ENCODE results near the gene PARD6G.

The PARD6G gene

DNA sequence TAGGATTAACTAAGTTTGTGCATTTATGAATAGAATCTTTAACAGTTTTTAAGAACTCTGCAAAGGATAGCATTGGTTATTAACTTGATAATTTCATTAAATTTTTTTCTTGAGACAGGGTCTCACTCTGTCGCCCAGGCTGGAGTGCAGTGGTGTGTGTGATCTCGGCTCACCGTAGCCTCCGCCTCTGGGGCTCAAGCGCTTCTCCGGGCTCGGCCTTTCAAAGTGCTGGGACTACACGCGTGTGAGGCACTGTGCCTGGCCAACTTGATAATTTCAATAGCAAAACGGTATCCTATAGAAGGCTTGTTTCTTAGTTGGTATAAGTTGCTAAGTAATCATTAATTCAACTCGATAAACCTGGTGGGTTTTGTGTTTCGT is 100.3 kb downstream of the PARD6G start:
- no peak for DNase-seq (ENCODE audit: low spot score)

DNA sequence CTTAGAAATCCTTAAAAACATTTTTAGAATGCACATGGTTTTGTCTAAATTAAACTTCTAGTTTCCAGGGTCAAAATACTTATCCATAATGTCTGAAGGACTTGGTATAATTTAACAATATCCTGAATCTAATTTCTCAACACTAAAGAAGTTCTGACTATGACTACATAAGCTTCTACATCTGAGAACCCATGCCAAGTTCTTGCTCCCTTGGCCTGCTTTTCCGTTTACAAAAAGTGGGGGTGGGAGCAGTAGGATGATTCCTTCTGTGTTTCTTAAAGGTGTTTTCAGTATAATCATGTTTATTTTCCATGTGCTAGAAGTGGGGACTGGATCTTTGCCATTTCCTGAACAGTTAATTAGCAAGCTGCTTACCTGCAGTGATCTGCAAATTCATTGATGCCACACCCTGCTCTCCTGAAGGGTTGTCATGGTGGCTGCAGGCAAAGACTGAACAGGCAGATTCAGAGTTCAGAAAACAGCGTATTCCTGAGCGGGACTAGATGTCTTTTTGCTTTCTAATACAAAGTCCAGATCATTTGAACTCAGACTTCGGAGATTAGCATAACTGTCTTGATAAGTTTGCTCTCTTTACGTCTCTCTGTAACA is 102.0 kb downstream of the PARD6G start:
- no peak for DNase-seq (ENCODE audit: low spot score)

DNA sequence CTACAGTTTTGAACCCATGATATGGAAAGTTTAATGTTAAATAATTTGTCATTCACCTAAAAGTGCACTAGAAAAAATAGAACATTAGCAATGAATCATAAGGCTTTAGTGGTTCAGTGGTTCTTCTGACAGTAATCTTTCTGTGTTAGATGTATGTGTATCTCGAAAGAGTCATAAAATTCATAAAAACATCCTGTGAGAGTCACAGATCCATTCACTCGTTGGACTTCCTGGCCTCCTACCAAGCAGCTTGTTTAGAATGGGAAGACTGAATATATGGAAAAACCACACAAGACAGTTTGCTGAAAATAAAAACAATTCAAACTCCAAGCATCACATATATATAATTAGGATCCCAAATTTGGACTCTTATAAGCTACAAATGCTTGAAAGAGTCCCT is 103.4 kb downstream of the PARD6G start:
- no peak for DNase-seq (ENCODE audit: low spot score)

DNA sequence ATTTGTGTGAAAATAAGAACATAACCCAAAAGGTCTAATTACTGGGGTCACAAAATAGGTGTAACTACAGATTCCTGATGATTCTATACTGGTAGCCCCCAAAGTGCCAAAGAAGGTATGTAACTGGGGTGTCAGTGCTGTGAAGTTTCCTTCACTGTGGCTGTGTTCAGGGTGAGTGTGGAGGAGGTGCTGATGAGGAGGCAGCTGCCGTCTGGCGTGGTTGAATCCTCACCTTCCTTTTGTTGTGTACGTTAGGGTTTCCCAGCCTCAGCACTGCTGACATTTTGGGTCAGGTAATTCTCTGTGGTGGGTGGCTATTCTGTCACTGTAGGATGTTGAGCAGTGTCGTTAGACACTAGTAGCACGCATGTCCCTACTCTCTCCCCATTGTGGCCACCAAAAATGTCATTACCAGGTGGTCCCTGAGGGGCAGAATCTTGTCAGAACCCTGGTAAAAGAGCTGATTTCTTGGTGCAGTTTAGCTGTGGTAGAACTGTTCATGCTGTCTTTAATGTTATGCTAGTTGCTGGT is 106.8 kb downstream of the PARD6G start:
- DNase-seq (ENCODE audit: low spot score): no peak

DNA sequence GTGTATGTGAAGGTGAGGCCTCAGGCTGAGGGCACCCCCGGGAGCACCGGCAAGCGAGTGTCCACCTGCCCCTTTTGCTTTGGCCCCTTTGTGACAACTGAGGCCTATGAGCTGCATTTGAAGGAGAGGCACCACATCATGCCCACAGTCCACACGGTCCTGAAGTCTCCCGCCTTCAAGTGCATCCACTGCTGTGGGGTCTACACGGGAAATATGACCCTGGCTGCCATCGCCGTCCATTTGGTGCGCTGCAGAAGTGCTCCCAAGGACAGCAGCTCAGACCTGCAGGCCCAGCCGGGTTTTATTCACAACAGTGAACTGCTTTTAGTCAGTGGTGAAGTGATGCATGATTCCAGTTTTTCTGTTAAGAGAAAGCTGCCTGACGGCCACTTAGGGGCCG is 109.3 kb downstream of the PARD6G start:
- no peak for DNase-seq (ENCODE audit: low spot score)

DNA sequence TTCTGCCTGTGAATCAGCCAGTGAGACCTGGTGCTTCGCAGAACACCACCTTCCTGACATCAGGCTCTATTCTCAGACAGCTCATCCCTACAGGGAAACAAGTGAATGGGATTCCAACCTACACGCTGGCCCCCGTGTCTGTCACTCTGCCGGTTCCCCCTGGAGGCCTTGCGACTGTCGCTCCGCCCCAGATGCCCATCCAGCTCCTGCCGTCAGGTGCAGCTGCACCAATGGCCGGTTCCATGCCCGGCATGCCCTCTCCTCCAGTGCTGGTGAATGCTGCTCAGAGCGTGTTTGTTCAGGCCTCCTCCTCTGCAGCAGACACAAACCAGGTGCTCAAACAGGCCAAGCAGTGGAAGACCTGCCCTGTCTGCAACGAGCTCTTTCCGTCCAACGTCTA is 110.2 kb downstream of the PARD6G start:
- no peak for DNase-seq (ENCODE audit: low spot score)

DNA sequence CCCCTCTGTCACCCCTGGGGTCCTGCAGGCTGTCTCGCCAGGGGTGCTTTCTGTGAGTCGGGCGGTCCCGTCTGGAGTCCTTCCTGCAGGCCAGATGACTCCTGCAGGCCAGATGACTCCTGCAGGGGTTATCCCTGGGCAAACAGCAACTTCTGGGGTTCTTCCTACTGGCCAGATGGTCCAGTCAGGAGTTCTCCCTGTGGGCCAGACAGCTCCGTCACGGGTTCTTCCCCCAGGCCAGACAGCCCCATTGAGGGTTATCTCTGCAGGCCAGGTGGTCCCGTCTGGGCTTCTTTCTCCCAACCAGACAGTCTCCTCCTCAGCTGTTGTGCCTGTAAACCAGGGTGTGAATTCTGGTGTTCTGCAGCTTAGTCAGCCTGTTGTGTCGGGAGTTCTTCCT is 110.6 kb downstream of the PARD6G start:
- DNase-seq (ENCODE audit: low spot score): no peak

DNA sequence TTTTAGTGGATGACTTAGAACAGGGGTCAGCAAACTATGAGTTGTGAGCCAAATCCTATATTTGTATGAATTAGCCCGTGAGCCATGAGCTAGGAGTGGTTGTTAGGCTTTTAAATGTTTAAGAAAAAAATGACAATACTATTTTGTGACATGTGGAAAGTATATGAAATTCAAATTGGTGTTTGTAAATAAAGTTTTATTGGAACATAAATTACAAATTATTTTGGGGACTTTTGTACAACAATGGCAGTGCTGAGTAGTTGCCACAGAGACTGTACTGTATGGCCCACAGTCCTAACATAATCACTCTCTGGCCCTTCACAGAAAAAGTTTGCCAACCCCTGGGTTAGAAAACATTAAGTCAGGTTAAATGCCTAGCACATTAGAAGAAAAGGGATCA is 112.2 kb downstream of the PARD6G start:
- DNase-seq (ENCODE audit: low spot score): no peak

DNA sequence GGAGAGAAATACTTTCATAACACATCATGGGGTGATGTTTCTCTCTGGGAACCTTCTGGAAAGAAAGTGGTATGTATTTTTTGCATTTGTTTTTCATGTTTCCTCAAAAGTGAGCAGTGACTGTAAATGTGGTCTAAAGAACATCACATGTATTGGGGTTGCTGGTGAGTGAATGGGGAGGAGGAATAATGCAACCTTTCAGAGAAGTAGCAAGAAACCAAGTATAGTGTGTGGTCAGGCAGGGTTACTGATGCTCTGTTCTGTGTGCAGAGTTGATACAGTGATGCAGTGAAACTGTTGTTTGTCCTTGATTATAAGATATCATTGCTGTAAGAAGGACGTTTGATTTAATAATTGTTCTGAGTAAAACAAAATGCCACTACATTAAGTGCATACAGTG is 114.2 kb downstream of the PARD6G start:
- DNase-seq (ENCODE audit: low spot score): no peak

DNA sequence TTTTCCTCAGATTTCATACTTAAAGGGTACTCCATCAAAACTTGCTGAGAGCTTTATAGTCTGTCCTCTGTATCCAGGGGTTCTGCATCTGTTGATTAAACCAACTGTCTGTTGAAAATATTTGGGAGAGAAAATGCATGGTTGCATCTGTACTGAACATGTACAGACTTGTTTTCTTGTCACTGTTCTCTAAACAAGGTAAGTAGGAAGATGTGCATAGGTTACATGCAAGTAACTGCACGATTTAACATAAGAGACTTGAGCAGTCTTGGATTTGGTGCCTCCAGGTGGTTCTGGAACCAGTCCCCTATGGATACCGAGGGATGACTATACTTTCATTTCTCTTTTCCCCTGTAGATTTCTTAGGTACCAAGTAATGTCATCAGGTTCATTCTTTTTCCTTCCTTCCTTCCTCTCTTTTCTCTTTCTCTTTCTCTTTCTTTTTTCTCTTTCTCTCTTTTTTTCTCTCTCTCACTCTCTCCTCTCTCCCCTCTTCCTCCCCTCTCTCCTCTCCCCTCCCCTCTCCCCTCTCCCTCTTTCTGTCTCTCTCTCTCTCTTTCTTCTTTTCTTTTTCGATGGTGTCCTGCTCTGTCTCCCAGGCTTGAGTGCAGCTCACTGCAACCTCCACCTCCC is 115.0 kb downstream of the PARD6G start:
- DNase-seq (ENCODE audit: low spot score): no peak

DNA sequence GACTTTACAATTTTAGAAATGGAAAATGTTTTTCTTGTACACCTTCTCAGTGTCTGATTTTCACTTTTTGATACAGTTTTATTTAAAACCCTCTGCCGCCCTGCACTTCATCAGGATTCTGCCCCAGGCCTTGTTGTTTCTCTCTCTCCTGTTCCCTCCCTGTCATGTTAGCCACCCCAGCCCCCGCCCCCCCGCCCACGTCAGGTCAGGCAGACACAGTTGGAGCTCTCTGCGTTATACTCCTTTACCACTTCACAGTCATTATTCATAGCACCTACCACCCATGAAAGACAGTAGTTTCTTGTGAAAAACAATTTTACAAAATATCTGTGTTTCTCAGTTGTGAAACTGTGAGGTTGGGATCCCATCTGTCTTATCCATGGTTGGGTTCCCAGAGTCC is 116.8 kb downstream of the PARD6G start:
- DNase-seq (ENCODE audit: low spot score): no peak

DNA sequence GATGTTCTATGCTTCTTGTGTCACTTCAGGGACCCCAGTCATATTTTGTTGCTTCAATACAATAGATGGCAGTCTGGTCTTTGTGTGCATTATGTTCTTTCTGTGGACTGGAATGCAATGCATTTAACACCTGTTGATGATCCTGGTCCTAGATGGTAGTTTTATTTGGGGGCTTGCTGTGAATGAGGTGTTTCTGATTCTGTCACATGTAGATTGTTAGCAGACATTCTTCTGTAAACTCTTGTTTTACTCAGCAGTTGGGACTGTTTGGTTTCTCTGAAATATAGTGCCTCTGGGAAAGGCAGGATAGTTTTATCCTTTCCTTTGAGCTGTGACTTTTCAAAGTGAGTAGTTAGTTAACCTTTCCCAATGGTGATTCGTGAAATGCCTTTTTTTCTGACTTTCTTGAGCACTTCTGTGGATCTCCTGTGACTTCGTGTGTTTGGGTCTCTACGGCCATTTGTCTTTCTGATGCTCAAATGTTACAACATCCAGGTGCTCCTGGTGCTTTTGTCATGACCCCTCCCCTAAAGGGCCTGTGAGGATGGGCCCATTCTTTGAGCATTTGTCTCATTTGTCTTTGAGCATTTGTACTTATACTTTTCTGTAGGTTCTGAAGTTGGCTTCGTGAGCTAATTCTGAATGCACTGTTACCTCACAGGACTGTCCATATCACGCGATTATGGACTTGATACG is 117.5 kb downstream of the PARD6G start:
- no peak for DNase-seq (ENCODE audit: low spot score)

DNA sequence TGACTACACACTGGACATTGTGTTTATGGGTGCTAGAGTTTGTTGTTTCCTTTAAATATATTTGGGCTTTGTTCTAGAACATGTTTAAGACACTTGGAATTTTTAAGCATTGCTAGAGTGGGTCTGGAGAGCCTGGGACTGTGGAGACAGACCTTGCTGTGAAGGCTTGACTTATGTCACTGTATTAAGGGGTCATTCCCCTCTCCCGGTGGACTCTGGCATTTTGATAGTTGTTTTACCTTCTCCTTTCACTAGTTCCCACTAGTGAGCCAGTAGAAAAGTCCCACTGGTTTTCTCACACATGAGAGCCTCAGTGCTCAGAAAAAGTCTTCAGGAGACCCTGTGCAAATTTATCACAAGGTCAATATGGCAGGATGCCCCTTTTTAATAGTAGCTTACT is 119.7 kb downstream of the PARD6G start:
- no peak for DNase-seq (ENCODE audit: low spot score)

DNA sequence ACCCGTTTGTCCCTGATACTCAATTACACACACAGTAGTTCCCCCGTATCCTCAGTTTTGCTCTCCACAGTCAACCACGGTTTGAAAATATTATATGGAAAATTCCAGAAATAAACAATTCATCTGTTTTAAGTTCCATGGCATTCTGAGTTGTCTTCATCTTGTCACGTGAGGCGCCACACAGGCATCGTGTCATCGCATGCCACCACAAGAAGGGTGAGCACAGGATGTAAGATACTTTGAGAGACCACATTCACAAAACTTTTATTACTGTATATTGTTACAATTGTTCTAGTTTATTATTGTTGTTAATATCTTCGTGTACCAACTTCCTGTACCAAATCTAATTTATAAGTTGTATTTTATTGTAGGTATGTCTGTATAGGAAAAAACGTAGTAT is 120.5 kb downstream of the PARD6G start:
- no peak for DNase-seq (ENCODE audit: low spot score)

DNA sequence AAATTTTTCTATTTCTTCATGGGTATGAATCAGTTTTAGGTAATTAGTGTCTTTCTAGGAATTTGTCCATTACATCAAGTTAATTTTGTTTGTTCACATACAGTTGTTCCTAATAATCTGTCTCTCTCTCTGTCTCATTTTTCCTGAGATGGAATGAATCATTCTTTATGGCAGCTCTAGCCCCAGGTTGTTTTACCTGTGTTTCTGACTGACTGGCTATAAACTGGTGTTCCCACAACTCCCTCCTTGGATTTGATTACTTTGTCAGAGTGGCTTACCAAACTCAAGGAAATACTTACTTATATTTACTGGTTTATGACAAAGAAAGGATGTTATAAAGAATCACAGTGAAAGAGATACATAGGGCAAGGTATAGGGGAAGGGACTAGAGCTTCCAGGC is 123.2 kb downstream of the PARD6G start:
- DNase-seq (ENCODE audit: low spot score): no peak

DNA sequence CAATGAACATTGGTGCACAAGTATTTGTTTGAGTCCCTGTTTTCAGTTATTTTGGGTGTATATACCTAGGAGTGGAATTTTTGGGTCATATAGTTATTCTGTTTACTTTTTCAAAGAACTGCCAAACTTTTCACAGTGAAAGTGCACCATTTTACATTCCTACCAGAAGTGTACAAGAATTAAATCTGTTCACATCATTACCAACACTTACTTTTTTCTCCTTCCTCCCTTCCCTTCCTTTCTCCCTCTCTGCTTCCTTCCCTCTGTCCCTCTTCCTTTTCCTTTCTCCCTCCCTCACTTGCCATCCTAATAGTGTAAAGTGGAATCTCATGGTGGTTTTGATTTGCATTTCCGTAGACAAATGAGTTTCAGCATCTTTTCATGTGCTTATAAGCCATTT is 126.4 kb downstream of the PARD6G start:
- no peak for DNase-seq (ENCODE audit: low spot score)

DNA sequence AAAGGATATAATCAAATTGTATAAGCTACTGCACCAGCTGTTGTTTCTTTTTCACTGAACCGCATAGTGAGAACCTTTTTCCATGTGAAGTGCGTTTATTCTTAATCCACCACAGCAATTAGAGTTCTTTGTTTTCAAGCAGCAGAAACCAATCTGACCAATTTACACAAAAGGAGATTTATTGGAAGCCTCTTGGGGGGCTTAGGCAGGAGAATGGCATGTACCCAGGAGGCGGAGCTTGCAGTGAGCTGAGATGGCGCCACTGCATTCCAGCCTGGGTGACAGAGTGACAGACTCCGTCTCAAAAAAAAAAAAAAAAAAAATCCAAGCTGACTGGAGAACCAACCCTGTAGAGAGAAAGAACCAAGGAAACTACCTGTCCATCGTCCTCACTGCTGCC is 128.2 kb downstream of the PARD6G start:
- DNase-seq (ENCODE audit: low spot score): no peak

DNA sequence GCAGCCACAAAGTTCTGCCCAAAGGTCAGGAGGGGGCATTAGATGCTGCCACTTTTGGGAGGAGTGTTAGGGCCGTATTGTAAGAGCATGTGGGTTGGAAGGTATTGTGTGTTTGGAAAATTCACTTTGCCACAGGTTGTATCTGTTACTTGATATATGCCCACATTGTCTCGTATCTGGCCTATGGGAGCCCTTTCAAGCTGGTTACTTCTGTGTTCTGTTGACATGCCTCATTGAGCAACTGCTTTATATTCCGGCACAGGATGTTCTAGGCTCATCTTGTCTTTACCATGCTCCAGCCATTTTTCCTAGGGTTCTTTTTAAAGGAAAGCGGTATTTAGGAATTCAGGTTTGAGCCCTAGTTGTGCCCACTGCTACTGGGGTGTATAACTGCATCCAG is 132.3 kb downstream of the PARD6G start:
- DNase-seq (ENCODE audit: low spot score): no peak

DNA sequence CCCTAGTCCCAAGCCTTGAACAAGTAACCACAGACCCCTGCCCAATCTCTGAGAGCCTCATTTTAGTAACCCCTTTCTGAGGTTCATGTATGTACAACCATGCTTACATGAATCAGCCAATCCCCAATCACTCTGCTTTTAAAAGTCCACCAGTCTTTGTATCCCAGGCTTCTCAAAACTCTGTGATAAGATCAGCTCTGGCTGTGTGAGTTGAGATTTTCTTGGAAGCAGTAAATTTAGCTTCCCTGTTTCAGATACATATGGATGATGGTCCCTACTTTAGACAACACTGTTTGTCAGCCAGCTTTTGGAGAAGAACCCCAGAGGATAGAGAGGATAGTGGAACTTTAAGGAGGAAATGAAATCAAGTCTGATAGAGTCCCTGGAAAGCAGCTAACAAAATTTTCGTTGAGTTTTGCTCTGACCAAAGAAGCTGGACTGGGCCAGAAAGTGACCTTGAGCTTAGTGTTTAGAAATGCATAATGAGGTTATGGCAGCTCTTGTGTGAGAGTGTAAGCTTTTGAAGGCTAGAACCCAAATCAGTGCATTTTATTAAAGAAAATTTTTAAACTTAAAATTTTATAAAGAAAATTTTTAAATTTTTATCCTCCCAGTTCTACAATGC is 134.6 kb downstream of the PARD6G start:
- no peak for DNase-seq (ENCODE audit: low spot score)

DNA sequence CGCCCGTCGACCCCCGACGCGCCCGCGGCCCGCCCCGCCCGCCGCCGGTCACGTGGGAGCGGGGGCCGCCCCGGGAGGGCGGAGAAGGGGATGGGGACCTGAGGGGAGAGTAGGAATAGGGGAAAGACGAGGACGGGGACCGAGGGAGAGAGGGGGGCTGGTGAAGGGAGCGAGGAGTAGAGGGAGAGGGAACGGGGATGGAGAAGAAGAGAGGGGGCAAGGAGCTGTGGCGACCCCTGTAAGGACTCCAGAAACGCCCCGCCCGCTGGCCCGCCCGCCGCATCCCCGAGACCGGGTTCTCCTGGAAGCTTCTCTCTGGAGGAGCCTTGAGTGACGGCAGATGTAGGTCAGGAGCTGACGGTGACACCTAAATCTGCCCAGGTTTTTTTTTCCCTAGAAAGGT is 137.6 kb downstream of the PARD6G start:
- peak; percentile 20 for DNase-seq (ENCODE audit: low spot score)

DNA sequence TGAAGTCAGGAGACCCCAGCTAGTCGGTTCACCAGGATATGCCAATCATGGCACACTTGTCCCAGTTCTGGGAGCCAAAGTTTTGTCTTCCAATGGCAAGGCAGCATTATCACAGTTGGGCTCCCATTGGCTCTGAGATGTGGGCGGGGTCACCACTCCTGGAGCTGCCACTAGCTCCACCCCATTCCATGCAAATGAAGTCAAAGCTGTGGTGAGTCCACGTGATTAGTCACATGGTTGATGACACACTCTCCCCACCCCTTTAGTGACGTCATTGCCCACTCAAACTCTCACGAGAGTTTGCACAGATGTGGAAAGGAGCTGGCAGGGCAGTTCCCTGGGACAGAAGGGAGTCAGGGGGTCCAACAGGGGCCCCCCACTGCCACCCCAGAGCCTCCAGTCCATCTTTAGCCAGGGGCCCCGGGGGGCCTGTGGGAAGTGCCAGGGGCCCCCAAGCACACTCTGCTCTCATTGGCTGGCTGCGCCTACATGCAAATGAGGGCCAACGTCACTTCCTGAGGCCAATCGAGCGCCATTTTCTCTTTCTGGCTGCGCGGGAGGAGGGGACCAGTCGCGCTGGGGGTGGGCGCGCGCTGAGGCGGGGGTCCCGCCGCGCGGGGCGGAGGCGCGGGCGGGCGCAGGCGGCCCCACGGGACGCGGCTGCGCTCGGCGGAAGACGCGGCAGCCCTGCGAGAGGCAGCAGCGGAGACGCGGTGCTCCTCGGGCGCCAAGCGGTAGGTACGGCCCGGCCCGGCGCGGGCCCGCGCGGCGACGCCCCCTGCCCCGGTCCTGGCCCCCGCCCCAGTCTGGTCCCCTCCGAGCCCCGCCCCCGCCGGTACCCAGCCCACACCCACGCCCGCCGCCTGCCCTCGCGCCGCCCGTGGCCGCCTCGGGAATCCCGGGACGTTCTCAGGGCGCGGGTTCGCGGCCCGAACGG is 138.3 kb downstream of the PARD6G start, which contains the start of gene ADNP2:
Gene ADNP2, plus strand, starts transcription at position 524 of the 937 bp plus-strand sequence. CDS start 8,281 bp downstream, outside the sequence.
- peak; percentile 90 for DNase-seq (ENCODE audit: low spot score)

DNA sequence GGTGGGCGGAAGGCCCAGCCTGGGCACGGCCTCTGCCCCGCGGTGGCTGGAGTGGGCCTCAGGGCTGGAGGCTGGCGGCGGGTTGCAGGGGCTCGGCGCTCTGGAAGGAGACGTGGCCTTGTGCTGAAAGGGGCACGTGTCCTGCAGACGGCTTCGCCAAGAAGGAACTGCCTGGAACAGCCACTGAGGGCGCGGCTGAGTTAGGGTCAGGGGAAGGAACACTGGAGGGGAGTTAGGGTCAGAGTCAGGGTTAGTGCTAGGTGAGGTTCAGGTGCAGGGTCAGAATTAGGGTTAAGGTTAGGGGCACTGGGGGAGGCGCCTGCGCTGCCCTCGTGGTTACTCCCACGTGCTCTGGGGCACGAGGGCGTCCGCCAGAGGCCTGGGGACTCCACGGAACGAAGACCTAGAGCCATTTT is 139.2 kb downstream of the PARD6G start:
- no peak for DNase-seq (ENCODE audit: low spot score)
